Liver (tissue), 9 donors: ENCODE results near the gene HLA-DOB. TPM values are rescaled to one million over a fixed set of nuclear protein-coding genes. Genes with fewer than 3 reads are reported as not detected.

ENCODE experiments used
- DNase-seq: peaks from one replicate; pipeline ENCODE4 v3.0.0-alpha.2; 2017; ENCODE audit warnings: low spot score
- H3K27ac ChIP-seq, 2 donors: one replicate each; pipeline ENCODE4 v1.7.0; 2013; ENCODE audit warnings: inconsistent platforms in 2 of 2, low read length in 2 of 2, control low read depth in 1 of 2, low read depth in 1 of 2, mild to moderate bottlenecking in 1 of 2
- H3K27me3 ChIP-seq, 4 donors: one replicate each; pipeline versions ENCODE4 v1.6.1 to v1.7.0; 2013; ENCODE audit warnings: low read length in 3 of 4, inconsistent platforms in 1 of 4, mild to moderate bottlenecking in 1 of 4, moderate library complexity in 1 of 4; ENCODE audit not compliant: control insufficient read depth in 4 of 4, insufficient read depth in 4 of 4
- H3K36me3 ChIP-seq, 4 donors: one replicate each; pipeline versions ENCODE4 v1.6.1 to v1.7.0; 2013; ENCODE audit warnings: low read length in 3 of 4, mild to moderate bottlenecking in 3 of 4, low read depth in 1 of 4, moderate library complexity in 1 of 4; ENCODE audit not compliant: control insufficient read depth in 4 of 4, insufficient read depth in 3 of 4
- H3K4me1 ChIP-seq, 4 donors: one replicate each; pipeline versions ENCODE4 v1.6.1 to v1.7.0; 2013; ENCODE audit warnings: low read length in 3 of 4, mild to moderate bottlenecking in 3 of 4, moderate library complexity in 1 of 4; ENCODE audit not compliant: control insufficient read depth in 4 of 4, insufficient read depth in 4 of 4
- H3K4me3 ChIP-seq, 3 donors: one replicate each; pipeline versions ENCODE4 v1.6.1 to v1.7.0; 2013; ENCODE audit warnings: low read length in 3 of 3, control low read depth in 1 of 3, low read depth in 1 of 3, mild to moderate bottlenecking in 1 of 3
- H3K9ac ChIP-seq, 2 donors: one replicate each; pipeline ENCODE4 v1.7.0; 2013; ENCODE audit warnings: low read length in 2 of 2, mild to moderate bottlenecking in 2 of 2, moderate library complexity in 2 of 2, control low read depth in 1 of 2, low read depth in 1 of 2
- H3K9me3 ChIP-seq, 4 donors: one replicate each; pipeline versions ENCODE4 v1.6.1 to v1.7.0; 2013; ENCODE audit warnings: low read length in 3 of 4; ENCODE audit not compliant: control insufficient read depth in 4 of 4
- ATF3 ChIP-seq: IDR thresholded peaks from 2 replicates; pipeline ENCODE4 v1.6.1; 2016; ENCODE audit warnings: antibody characterized with exemption
- CTCF ChIP-seq: fragments of 150-350 bp; IDR thresholded peaks from 2 replicates; pipeline ENCODE4 v1.5.1; 2017; ENCODE audit warnings: improper control_type of control experiment, low read depth, low read length; ENCODE audit not compliant: missing input control
- EGR1 ChIP-seq, 2 donors: IDR thresholded peaks; 2 replicates each; pipeline ENCODE4 v1.6.1; 2016 to 2018; ENCODE audit warnings: antibody characterized with exemption in 2 of 2, low read depth in 2 of 2
- FOXA1 ChIP-seq: IDR thresholded peaks from 2 replicates; pipeline ENCODE4 v1.6.1; 2016; ENCODE audit warnings: antibody characterized with exemption
- GABPA ChIP-seq, 2 donors: IDR thresholded peaks in 1 of 2; conservative IDR thresholded peaks in 1 of 2; 2 replicates each; pipeline ENCODE4 v1.6.1; 2016; ENCODE audit warnings: antibody characterized with exemption in 2 of 2, mild to moderate bottlenecking in 1 of 2, moderate library complexity in 1 of 2
- HNF4A ChIP-seq, 2 donors: conservative IDR thresholded peaks; 2 replicates each; pipeline ENCODE4 v1.6.1; 2016; ENCODE audit warnings: antibody characterized with exemption in 2 of 2, mild to moderate bottlenecking in 2 of 2
- HNF4G ChIP-seq: IDR thresholded peaks from 2 replicates; pipeline ENCODE4 v1.6.1; 2016; ENCODE audit warnings: antibody characterized with exemption
- JUND ChIP-seq, 2 donors: IDR thresholded peaks; 2 replicates each; pipeline ENCODE4 v1.6.1; 2016; ENCODE audit warnings: antibody characterized with exemption in 2 of 2
- RAD21 ChIP-seq, 2 donors: IDR thresholded peaks; 2 replicates each; pipeline ENCODE4 v1.6.1; 2016; ENCODE audit warnings: antibody characterized with exemption in 2 of 2, mild to moderate bottlenecking in 2 of 2
- RXRA ChIP-seq, 2 donors: IDR thresholded peaks; 2 replicates each; pipeline ENCODE4 v1.6.1; 2017 to 2018; ENCODE audit warnings: antibody characterized with exemption in 2 of 2, mild to moderate bottlenecking in 1 of 2
- TAF1 ChIP-seq: conservative IDR thresholded peaks from 2 replicates; pipeline ENCODE4 v1.6.1; 2016; ENCODE audit warnings: antibody characterized with exemption, mild to moderate bottlenecking
- YY1 ChIP-seq: IDR thresholded peaks from 2 replicates; pipeline ENCODE4 v1.6.1; 2016; ENCODE audit warnings: antibody characterized with exemption, mild to moderate bottlenecking
- ZBTB33 ChIP-seq: IDR thresholded peaks from 2 replicates; pipeline ENCODE4 v1.6.1; 2016; ENCODE audit warnings: antibody characterized with exemption
- WGBS: extraction: QIAGEN DNeasy Blood & Tissue Kit; methylation state at CpG from one replicate; pipeline ENCODE4 v1.1.7; 2013; 5-methylcytosine and 5-hydroxymethylcytosine counted together
- polyA plus RNA-seq, 2 donors: library from polyadenylated mRNA; stranded (reverse) in 1 of 2; unstranded in 1 of 2; fragments of 200-250 nt in 1 of 2; fragments of >200 nt in 1 of 2; fragmentation: Nextera tagmentation in 1 of 2; extraction: Ambion mirVana in 1 of 2; gene quantifications; one replicate each; pipeline versions ENCODE4 v1.2.1 to v1.2.3, GENCODE V29; 2013 to 2015
- total RNA-seq, 2 donors: library from RNA; depleted of rRNA; stranded (reverse); fragments of >200 nt; gene quantifications; one replicate each; pipeline ENCODE4 v1.2.3, GENCODE V29; 2014
- donor health status: healthy.
- donor health status: healthy.
- donor health status: healthy.
- donor health status: healthy.
- donor health status: healthy.

Gene HLA-DOB
- total and polyA plus RNA-seq, 4 donors = 0.16 to 0.67 (median 0.25) TPM; not detected in 1

GRCh38 chr6:32835167-32835893 lies 18.5 kb upstream of the HLA-DOB start (continued):
- no peak for TF ChIP-seq ZBTB33

- no peaks in the 10 kb centered on the region for H3K9me3 ChIP-seq
- peaks cover 4 to 7% (median 5%) of the 10 kb centered on the region in 4 donors for H3K4me1 ChIP-seq
Measured at GRCh38 chr6:32833664-32834063, 16.9 kb upstream of the HLA-DOB start.

GRCh38 chr6:32832535-32832934 lies 15.7 kb upstream of the HLA-DOB start:
- Histone ChIP-seq H3K9ac (no peak overlapping the region), H3K27me3 (no peaks in the 10 kb centered on the region), H3K4me1 (peaks cover 0 to 2% (median 0%) of the 10 kb centered on the region in 4 donors), H3K9me3 (no peaks in the 10 kb centered on the region), H3K4me3 (no peak overlapping the region), H3K27ac (no peak overlapping the region), H3K36me3 (peaks cover 2 to 37% (median 25%) of the 10 kb centered on the region in 4 donors)
- no peak for DNase-seq
- TF ChIP-seq TAF1 (no peak), ATF3 (no peak), EGR1 (IDR thresholded peaks at IDR 0.05; ENCODE audit: low read depth in 2 of 2) (no peak), ZBTB33 (no peak), RXRA (IDR thresholded peaks at IDR 0.05) (no peak), FOXA1 (no peak), CTCF (no peak)
- WGBS = 91% methylated on average over 13 of the region's 13 CpGs

More at GRCh38 chr6:32833664-32834063, 16.9 kb upstream of the HLA-DOB start:
- Histone ChIP-seq H3K27me3 (no peaks in the 10 kb centered on the region), H3K27ac (no peak overlapping the region), H3K4me3 (no peak overlapping the region), H3K36me3 (peaks cover 2 to 36% (median 25%) of the 10 kb centered on the region in 4 donors), H3K9ac (no peak overlapping the region)
- 92% methylated on average over 5 of the region's 5 CpGs for WGBS
- DNase-seq = no peak
- no peak for TF ChIP-seq GABPA (IDR thresholded peaks at IDR 0.05 in 1 of 2, conservative IDR thresholded peaks at IDR 0.05 in 1 of 2)
- TF ChIP-seq TAF1 = no peak
- no peak for TF ChIP-seq YY1
- no peak for TF ChIP-seq EGR1 (IDR thresholded peaks at IDR 0.05; ENCODE audit: low read depth in 2 of 2)
- TF ChIP-seq JUND (IDR thresholded peaks at IDR 0.05) = no peak
- no peak for TF ChIP-seq RXRA (IDR thresholded peaks at IDR 0.05)
- TF ChIP-seq FOXA1 = no peak
- no peak for TF ChIP-seq HNF4G
- no peak for TF ChIP-seq ZBTB33
- no peak for TF ChIP-seq RAD21 (IDR thresholded peaks at IDR 0.05)
- TF ChIP-seq HNF4A (conservative IDR thresholded peaks at IDR 0.05) = no peak
